OCI-LY3 (cell line): ENCODE data around the gene PNRC2.

Source experiments
- H2AFZ ChIP-seq: fragments of 200-600, 300-600 bp; shearing (Covaris generic); 2 replicates; pipeline ENCODE4 v1.6.0; 2014; ENCODE audit warnings: antibody characterized with exemption, low read depth, low read length
- H3K27ac ChIP-seq: fragments of 200-600, 300-600 bp; sonication (generic); 2 replicates; pipeline ENCODE4 v1.5.1; 2014; ENCODE audit warnings: mild to moderate bottlenecking, low read length, moderate library complexity, mixed read lengths
- H3K27me3 ChIP-seq: fragments of 200-600, 300-600 bp; sonication (generic); 2 replicates; pipeline ENCODE4 v1.6.1; 2014; ENCODE audit warnings: low read depth, low read length, mixed read lengths
- H3K36me3 ChIP-seq: fragments of 200-600, 300-600 bp; sonication (generic); replicated peaks from 2 replicates; pipeline ENCODE3; 2014; ENCODE audit warnings: low read depth, low read length, mixed read lengths
- H3K4me1 ChIP-seq: fragments of 300-600, 200-600 bp; sonication (generic); 2 replicates; pipeline ENCODE4 v1.6.1; 2014; ENCODE audit warnings: low read length, mixed read lengths
- H3K4me2 ChIP-seq: fragments of 200-600, 300-600 bp; sonication (generic); 2 replicates; pipeline ENCODE4 v1.6.1; 2014; ENCODE audit warnings: low read length, mixed read lengths
- H3K4me3 ChIP-seq: fragments of 300-600, 200-600 bp; sonication (generic); 2 replicates; pipeline ENCODE4 v1.5.1; 2014; ENCODE audit warnings: antibody characterized with exemption, mild to moderate bottlenecking, low read length, moderate library complexity
- H3K79me2 ChIP-seq: fragments of 300-600, 200-600 bp; shearing (Covaris generic); 2 replicates; pipeline ENCODE4 v1.6.1; 2014; ENCODE audit warnings: mild to moderate bottlenecking, low read length, mixed read lengths
- H3K9ac ChIP-seq: fragments of 300-600, 200-600 bp; shearing (Covaris generic); 2 replicates; pipeline ENCODE4 v1.6.0; 2014; ENCODE audit warnings: mild to moderate bottlenecking, low read length, moderate library complexity
- H3K9me3 ChIP-seq: fragments of 200-600, 300-600 bp; shearing (Covaris generic); 2 replicates; pipeline ENCODE4 v1.6.1; 2014; ENCODE audit warnings: low read length, mixed read lengths; ENCODE audit not compliant: insufficient read depth
- H4K20me1 ChIP-seq: fragments of 200-600, 300-600 bp; sonication (generic); 2 replicates; pipeline ENCODE4 v1.6.1; 2016; ENCODE audit warnings: low read length, mixed read lengths; ENCODE audit not compliant: insufficient read depth
- EZH2phosphoT487 ChIP-seq: fragments of 200-600 bp; shearing (Covaris generic); IDR thresholded peaks from 2 replicates; pipeline ENCODE4 v1.6.1; 2018; ENCODE audit warnings: antibody characterized with exemption, mixed run types, low read depth
- TF ChIP-seq, protein P1 (sequence below): fragments of 200-600, 300-600 bp; sonication (generic); IDR thresholded peaks from 2 replicates; pipeline ENCODE4 v1.5.1; 2014; ENCODE audit warnings: antibody characterized with exemption, low read length, low read depth

The PNRC2 gene

DNA sequence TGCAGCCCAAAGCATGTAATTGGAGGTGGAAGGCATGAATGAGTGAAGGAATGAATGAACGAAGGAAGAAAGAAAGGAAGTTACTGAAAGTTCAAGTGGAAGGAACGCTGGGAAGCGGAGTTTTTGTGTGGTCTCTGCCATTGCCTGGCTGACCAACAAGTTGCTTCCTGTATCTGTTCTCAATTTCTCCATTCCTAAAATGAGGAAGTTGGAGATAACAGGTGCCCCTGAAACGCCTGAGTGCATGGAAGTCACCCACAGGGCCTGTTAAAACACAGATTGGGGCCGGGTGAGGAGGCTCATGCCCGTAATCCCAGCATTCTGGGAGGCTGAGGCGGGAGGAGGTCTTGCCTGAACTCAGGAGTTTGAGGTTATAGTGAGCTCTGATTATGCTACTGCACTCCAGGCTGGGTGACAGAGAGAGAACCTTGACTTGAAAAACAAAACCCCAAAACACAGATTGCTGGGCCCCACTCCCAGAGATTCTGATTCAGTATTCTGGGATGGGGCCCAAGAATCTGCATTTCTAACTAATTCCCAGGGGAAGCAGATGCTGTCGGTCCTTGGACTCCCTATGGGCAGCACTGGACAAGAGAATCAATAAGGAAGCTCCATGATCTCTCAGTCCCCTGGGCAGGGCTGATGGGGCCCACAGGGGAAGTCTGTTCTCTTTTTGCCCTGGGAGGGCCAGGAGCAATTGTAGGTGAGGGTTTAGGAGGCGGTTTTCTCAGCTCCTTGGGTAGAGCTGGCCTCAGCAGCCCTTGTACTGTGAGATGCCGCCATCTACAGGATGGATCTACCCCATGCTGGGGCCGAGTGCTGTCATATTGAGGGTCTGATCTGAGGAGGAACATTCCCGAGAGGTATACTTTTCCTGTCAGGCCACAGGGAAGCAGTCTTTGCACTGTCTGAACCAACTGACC lies 43.2 kb upstream of the PNRC2 start:
- H3K9ac ChIP-seq, result peak overlapping the region; percentile 77
- H3K9me3 ChIP-seq, result no peaks in the 10 kb centered on the region
- no peaks in the 10 kb centered on the region for H4K20me1 ChIP-seq
- no peaks in the 10 kb centered on the region for H3K27me3 ChIP-seq
- H2AFZ ChIP-seq, result no peak overlapping the region
- peak overlapping the region; percentile 89 for H3K27ac ChIP-seq
- peak overlapping the region; percentile 61 for H3K4me3 ChIP-seq
- peak overlapping the region; percentile 98 for H3K4me2 ChIP-seq
- peaks cover 4% of the 10 kb centered on the region for H3K36me3 ChIP-seq
- peaks cover 53% of the 10 kb centered on the region for H3K4me1 ChIP-seq
- H3K79me2 ChIP-seq, result peaks cover 25% of the 10 kb centered on the region
- TF ChIP-seq, protein P1, sequence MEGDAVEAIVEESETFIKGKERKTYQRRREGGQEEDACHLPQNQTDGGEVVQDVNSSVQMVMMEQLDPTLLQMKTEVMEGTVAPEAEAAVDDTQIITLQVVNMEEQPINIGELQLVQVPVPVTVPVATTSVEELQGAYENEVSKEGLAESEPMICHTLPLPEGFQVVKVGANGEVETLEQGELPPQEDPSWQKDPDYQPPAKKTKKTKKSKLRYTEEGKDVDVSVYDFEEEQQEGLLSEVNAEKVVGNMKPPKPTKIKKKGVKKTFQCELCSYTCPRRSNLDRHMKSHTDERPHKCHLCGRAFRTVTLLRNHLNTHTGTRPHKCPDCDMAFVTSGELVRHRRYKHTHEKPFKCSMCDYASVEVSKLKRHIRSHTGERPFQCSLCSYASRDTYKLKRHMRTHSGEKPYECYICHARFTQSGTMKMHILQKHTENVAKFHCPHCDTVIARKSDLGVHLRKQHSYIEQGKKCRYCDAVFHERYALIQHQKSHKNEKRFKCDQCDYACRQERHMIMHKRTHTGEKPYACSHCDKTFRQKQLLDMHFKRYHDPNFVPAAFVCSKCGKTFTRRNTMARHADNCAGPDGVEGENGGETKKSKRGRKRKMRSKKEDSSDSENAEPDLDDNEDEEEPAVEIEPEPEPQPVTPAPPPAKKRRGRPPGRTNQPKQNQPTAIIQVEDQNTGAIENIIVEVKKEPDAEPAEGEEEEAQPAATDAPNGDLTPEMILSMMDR, result peak; percentile 82
- TF ChIP-seq EZH2phosphoT487, result no peak

DNA sequence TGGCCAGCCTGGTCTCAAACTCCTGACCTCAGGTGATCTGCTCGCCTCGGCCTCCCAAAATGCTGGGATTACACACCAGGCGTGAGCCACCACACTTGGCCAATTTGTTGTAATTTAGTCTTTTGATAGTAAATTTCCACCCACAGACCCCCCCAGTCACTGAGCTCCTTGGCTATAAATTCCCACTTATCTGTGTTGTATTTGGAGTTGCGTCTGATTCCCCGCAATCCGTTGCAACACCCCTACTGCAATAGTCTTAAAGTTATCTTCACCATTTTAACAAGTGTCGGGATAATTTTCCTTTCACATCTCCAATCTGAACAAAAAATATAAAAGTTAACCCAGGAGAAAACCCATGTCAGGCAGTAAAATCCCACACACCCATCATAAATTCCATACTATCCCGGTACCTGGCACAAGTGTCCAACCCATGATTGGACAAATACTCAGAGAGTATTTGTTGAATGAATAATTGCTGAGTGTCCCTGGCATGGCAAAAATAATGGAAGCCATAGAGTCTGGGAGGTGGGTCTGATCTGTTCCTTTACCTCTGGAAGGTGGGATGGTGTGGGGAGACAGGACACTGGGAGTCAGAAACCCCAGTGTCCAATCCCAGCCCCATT lies 37.2 kb upstream of the PNRC2 start:
- Histone ChIP-seq H3K9ac (no peak overlapping the region), H2AFZ (no peak overlapping the region), H3K9me3 (no peaks in the 10 kb centered on the region), H3K4me2 (no peak overlapping the region), H3K36me3 (no peaks in the 10 kb centered on the region), H3K79me2 (no peaks in the 10 kb centered on the region), H3K4me3 (no peak overlapping the region), H4K20me1 (no peaks in the 10 kb centered on the region), H3K27me3 (no peaks in the 10 kb centered on the region), H3K27ac (no peak overlapping the region), H3K4me1 (peaks cover 5% of the 10 kb centered on the region; the same call in 1 of the 2 replicates)
- TF ChIP-seq, protein P1, result no peak
- TF ChIP-seq EZH2phosphoT487, result no peak

DNA sequence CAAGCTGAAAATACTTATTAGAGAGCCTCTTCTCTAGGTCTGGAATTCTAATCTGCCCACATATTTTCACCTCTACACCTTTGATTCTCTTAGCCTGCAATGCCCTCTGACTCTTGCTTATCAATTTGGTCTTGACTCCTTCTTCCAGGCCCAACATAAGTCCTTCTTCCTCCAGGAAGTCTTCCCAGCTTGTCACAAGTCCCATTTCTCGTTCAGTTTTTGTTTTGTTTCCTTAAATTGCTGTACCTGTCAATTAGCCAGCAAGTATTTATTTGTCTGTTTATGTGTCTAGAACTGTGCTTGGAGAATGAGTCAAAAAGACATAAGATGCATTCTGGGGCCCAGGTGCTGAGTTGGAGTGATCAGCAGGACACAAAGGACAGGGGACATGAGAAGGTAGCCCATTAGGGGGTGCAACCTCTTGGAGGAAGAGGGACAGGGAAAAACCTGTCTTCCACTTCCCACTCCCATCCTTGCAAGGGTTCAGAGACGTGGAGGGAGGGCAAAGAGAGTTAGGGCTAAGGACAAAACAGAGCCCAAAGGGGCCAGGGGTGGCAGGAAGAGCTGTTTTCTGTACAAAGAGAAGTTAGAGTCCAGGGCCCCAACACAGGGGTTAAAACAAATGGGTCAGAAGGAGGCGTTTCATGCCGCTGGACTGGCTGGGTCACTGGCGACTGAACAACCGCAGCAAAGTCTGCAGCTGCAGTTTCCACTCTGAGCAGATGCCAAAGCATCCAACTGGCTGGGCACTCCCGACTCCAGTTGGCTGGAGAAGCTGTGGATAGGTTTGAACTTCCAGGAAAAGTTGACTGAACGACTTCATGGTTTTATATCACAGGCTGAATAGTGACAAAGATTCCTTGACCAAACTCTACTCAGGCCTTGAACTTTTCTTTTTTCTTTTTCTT lies 35.8 kb upstream of the PNRC2 start:
- Histone ChIP-seq H3K9ac (no peak overlapping the region), H3K9me3 (no peaks in the 10 kb centered on the region), H3K36me3 (no peaks in the 10 kb centered on the region), H3K27ac (no peak overlapping the region), H4K20me1 (no peaks in the 10 kb centered on the region), H3K4me3 (no peak overlapping the region), H3K4me1 (peaks cover 5% of the 10 kb centered on the region; the same call in 1 of the 2 replicates), H3K27me3 (no peaks in the 10 kb centered on the region), H3K4me2 (no peak overlapping the region), H2AFZ (no peak overlapping the region), H3K79me2 (no peaks in the 10 kb centered on the region)
- TF ChIP-seq EZH2phosphoT487, result no peak
- TF ChIP-seq, protein P1, result no peak
